HG03521 (cell line): Measurements from ENCODE around the gene ADARB1.

Experiments
- ATAC-seq: cut with Tn5 transposase; IDR thresholded peaks from one replicate; pipeline ENCODE4 v1.9.1; 2021; ENCODE audit warnings: mild to moderate bottlenecking, moderate library complexity; ENCODE audit not compliant: unreplicated experiment

The ADARB1 gene

GRCh38 chr21:45220714-45221490, 146.5 kb downstream of the ADARB1 start:
- no peak for ATAC-seq

- ATAC-seq = no peak
Observed at GRCh38 chr21:45222001-45222400, 147.6 kb downstream of the ADARB1 start.

- no peak for ATAC-seq
Observed at GRCh38 chr21:45223236-45224185, 149.1 kb downstream of the ADARB1 start.

GRCh38 chr21:45224189-45224938, 150.0 kb downstream of the ADARB1 start:
- ATAC-seq = no peak

GRCh38 chr21:45225041-45225740, 150.8 kb downstream of the ADARB1 start:
- ATAC-seq = no peak

GRCh38 chr21:45225741-45226327, 151.5 kb downstream of the ADARB1 start:
- no peak for ATAC-seq

- no peak for ATAC-seq
Observed at GRCh38 chr21:45226540-45227326, 152.4 kb downstream of the ADARB1 start.

GRCh38 chr21:45227735-45228134, 153.4 kb downstream of the ADARB1 start:
- ATAC-seq = no peak

GRCh38 chr21:45228171-45228641, 153.8 kb downstream of the ADARB1 start:
- ATAC-seq = no peak

- no peak for ATAC-seq
Observed at GRCh38 chr21:45228656-45229240, 154.4 kb downstream of the ADARB1 start.

- ATAC-seq = no peak
Observed at GRCh38 chr21:45231705-45232104, 157.3 kb downstream of the ADARB1 start.

GRCh38 chr21:45234127-45234526, 159.7 kb downstream of the ADARB1 start:
- no peak for ATAC-seq

GRCh38 chr21:45234965-45235364, 160.6 kb downstream of the ADARB1 start:
- no peak for ATAC-seq

GRCh38 chr21:45235488-45235887, 161.1 kb downstream of the ADARB1 start:
- ATAC-seq = no peak

- no peak for ATAC-seq
Observed at GRCh38 chr21:45236481-45236880, 162.1 kb downstream of the ADARB1 start.

- ATAC-seq = no peak
Observed at GRCh38 chr21:45237401-45237800, 163.0 kb downstream of the ADARB1 start.

GRCh38 chr21:45241357-45241756, 167.0 kb downstream of the ADARB1 start:
- ATAC-seq = no peak

GRCh38 chr21:45243603-45244002, 169.2 kb downstream of the ADARB1 start:
- ATAC-seq = no peak

- no peak for ATAC-seq
Observed at GRCh38 chr21:45244799-45245340, 170.5 kb downstream of the ADARB1 start.
